ENCODE measurements around the gene FOCAD. TPM values are rescaled to one million over a fixed set of nuclear protein-coding genes. Genes with fewer than 3 reads are reported as not detected.

Gene FOCAD
- total and polyA plus RNA-seq, 8 donors, result 5.6 to 212 (median 12.2) TPM

DNA sequence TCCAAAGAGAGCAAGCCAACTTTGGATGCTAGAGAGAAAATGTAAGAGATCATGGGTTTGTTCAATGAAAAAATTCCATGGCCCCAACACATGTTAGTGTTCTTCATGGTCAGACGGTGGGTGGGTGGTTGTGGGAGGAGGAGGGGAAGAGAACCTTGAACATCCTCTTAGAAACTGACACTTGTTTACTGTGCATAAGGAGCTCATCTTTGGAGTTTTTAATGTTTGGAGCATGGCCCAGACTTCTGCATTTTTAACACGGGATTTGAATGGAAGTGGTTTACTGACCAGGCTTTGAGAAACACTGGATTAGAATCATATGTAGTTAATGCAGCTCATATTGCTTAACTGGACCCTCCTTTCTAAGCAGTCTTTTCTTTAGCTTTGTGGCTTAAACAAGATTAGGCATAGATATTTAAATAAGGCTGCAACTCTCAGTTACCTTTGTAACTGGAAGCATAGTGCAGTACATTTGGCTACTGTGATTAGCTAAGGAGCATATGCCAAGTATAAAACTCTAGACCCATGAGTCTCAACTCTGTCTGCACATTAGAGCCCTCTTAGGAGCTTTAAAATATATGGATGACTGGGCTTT lies 60.1 kb downstream of the FOCAD start:
- TF ChIP-seq, protein P1, sequence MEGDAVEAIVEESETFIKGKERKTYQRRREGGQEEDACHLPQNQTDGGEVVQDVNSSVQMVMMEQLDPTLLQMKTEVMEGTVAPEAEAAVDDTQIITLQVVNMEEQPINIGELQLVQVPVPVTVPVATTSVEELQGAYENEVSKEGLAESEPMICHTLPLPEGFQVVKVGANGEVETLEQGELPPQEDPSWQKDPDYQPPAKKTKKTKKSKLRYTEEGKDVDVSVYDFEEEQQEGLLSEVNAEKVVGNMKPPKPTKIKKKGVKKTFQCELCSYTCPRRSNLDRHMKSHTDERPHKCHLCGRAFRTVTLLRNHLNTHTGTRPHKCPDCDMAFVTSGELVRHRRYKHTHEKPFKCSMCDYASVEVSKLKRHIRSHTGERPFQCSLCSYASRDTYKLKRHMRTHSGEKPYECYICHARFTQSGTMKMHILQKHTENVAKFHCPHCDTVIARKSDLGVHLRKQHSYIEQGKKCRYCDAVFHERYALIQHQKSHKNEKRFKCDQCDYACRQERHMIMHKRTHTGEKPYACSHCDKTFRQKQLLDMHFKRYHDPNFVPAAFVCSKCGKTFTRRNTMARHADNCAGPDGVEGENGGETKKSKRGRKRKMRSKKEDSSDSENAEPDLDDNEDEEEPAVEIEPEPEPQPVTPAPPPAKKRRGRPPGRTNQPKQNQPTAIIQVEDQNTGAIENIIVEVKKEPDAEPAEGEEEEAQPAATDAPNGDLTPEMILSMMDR (IDR thresholded peaks at IDR 0.05), result no peak
- TF ChIP-seq POLR2A (IDR thresholded peaks at IDR 0.05), result no peak
- TF ChIP-seq POLR2AphosphoS5 (IDR thresholded peaks at IDR 0.05), result no peak
- TF ChIP-seq EP300 (IDR thresholded peaks at IDR 0.05), result no peak
- 29 to 49% (median 41%) methylated on average over 2 of the region's 2 CpGs for WGBS, 5 donors

DNA sequence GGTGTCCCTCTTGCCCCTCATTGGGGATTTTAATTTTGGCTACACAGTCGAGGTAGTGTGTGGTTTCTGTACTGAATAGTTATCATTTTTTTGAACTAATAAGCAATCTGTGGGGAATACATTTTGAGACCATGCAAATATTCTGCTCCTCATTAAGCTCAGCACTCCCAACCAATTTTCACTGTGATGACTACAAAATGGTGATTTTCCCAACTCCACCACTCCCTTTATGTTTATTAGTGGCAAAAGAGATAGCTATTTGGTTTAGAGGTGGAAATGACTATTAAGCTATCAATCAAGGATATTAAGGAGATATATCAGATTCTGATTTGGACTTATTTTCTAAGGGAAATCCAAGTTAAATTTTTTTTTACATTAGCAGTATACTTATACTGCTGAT lies 62.9 kb downstream of the FOCAD start:
- no peak overlapping the region for H3K27ac ChIP-seq
- no peak overlapping the region for H3K4me3 ChIP-seq
- peaks cover 0 to 25% (median 8%) of the 10 kb centered on the region in 4 donors for H3K4me1 ChIP-seq
- no peaks in the 10 kb centered on the region for H3K27me3 ChIP-seq
- H3K9me3 ChIP-seq, result no peaks in the 10 kb centered on the region
- intact Hi-C loops (cut with DNase I; ENCODE audit: low total_unique reads), result no loop called here
- H3K36me3 ChIP-seq, result peaks cover 0 to 5% (median 2%) of the 10 kb centered on the region in 4 donors
- DNase-seq, result no peak
- 82 to 96% (median 87%) methylated on average over 1 of the region's 1 CpG for WGBS, 5 donors
- TF ChIP-seq POLR2AphosphoS5 (IDR thresholded peaks at IDR 0.05) (no peak), POLR2A (IDR thresholded peaks at IDR 0.05) (no peak), EP300 (IDR thresholded peaks at IDR 0.05) (no peak)
- TF ChIP-seq, protein P1 (IDR thresholded peaks at IDR 0.05), result no peak

More for the DNA sequence above, 60.1 kb downstream of the FOCAD start:
- intact Hi-C loops (cut with DNase I; ENCODE audit: low total_unique reads), result no loop called here
- Histone ChIP-seq H3K9me3 (no peaks in the 10 kb centered on the region), H3K27me3 (no peaks in the 10 kb centered on the region), H3K4me3 (no peak overlapping the region), H3K4me1 (peaks cover 0 to 11% (median 0%) of the 10 kb centered on the region in 4 donors), H3K36me3 (peaks cover 0 to 14% (median 6%) of the 10 kb centered on the region in 4 donors), H3K27ac (no peak overlapping the region)
- DNase-seq, result peak in 1 of 2 donors; percentile 35

DNA sequence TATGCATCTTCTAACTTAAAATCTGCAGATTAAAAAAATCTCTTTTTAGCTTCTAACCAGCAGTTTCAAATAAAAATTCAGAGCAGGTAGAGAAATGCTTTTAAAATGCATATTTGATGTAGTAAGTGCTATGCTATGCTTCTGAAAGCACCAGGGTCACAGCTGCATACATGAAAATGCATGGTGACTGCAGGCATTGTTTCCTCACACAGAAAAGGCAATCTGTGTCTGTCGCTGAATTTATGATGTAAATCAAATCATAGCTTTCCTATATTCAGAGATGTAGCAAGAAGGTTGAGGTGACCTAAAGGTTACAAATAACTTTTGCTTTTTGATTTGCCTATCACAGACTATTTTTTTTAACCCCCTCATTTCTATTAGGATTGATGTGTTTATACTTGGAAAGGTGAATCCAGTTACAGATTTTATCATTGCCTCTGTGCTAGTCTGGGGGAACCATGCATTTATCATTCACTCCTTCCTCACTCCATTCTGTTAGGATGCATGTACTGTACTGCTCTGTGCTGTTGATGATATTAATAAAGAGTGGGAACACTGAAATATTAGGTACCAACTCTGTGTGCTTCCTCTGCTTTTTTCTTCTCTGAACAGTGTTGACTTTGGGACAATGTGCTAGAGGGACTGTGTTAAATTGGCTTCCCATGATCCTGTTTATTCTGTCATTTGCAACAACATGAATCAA lies 65.6 kb downstream of the FOCAD start:
- Histone ChIP-seq H3K27ac (no peak overlapping the region), H3K4me3 (no peak overlapping the region), H3K4me1 (peaks cover 0 to 18% (median 8%) of the 10 kb centered on the region in 4 donors), H3K36me3 (no peaks in the 10 kb centered on the region), H3K9me3 (no peaks in the 10 kb centered on the region), H3K27me3 (no peaks in the 10 kb centered on the region)
- intact Hi-C loops (cut with DNase I; ENCODE audit: low total_unique reads), result no loop called here
- DNase-seq, result no peak
- 78 to 83% (median 80%) methylated on average over 1 of the region's 1 CpG for WGBS, 5 donors
- TF ChIP-seq POLR2A (IDR thresholded peaks at IDR 0.05) (no peak), POLR2AphosphoS5 (IDR thresholded peaks at IDR 0.05) (no peak)

DNA sequence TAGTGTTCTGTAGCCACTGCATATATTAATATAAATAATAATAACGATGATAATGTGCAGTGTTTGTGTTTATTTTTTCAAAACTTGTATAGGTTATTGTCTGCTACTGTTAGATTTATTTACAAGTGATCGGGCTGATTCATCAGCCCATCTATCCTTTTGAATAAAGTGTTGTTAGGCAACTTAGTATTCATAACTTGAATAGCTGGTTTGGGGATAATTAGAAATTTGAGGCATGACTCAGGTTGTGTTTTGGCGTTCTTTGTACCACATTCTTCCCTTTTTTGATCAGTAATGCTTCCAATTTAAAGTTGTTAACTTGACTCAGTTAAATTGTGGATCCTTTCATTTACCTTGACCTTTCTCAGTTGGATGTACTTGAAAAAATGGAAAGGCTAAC lies 69.7 kb downstream of the FOCAD start:
- no peaks in the 10 kb centered on the region for H3K9me3 ChIP-seq
- peaks cover 0 to 7% (median 0%) of the 10 kb centered on the region in 4 donors for H3K36me3 ChIP-seq
- H3K4me1 ChIP-seq, result peaks cover 0 to 15% (median 7%) of the 10 kb centered on the region in 4 donors
- TF ChIP-seq, protein P1 (IDR thresholded peaks at IDR 0.05), result no peak
- TF ChIP-seq POLR2AphosphoS5 (IDR thresholded peaks at IDR 0.05) (no peak), POLR2A (IDR thresholded peaks at IDR 0.05) (no peak), EP300 (IDR thresholded peaks at IDR 0.05) (no peak)
- WGBS, 5 donors, result 87 to 94% (median 91%) methylated on average over 3 of the region's 3 CpGs
- no peak for DNase-seq
- H3K27me3 ChIP-seq, result no peaks in the 10 kb centered on the region
- intact Hi-C loops (cut with DNase I; ENCODE audit: low total_unique reads), result no loop called here
- H3K27ac ChIP-seq, result no peak overlapping the region
- H3K4me3 ChIP-seq, result no peak overlapping the region

All from stomach (tissue), 9 donors.